Measurements from ENCODE around the gene SLC25A44.

The SLC25A44 gene, protein sequence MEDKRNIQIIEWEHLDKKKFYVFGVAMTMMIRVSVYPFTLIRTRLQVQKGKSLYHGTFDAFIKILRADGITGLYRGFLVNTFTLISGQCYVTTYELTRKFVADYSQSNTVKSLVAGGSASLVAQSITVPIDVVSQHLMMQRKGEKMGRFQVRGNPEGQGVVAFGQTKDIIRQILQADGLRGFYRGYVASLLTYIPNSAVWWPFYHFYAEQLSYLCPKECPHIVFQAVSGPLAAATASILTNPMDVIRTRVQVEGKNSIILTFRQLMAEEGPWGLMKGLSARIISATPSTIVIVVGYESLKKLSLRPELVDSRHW

DNA sequence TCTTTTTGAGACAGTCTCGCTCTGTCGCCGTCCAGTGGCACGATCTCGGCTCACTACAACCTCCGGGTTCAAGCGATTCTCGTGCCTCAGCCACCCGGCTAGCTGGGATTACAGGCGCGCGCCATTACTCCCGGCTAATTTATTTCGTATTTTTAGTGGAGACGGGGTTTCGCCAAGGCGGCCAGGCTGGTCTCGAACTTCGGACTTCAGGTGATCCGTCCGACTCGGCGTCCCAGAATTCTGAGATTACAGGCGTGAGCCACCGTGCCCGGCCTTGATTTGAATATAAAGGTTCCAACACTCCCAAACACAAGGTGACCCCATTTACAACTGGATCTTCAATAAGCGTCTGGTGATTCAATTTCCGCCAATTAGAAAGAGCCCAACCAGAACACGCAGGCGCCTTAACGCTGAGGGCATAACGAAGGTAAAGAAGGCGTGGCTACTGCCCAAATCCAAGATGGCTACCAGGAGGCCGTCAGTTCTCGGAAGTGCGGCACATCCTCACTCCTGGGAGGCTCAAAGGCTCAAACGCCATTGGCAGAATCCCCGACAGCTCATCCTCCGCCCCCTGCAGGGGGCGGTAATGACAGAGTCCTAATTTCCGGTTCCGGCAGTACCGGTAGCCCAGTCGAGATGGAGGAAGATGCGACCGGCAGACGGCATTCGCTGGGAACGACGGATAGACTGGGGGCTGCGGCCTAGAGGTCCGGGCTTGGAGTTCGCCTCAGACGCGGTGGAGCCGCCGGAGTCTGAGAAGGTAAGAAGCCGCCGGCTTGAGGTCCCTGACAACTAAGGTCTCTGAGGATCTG lies at the start of gene SLC25A44:
Gene SLC25A44 (plus strand): TSS at position 617 of the 812 bp plus-strand sequence. CDS start 5,744 bp downstream, outside the sequence.
- peak; percentile 98 for DNase-seq

DNA sequence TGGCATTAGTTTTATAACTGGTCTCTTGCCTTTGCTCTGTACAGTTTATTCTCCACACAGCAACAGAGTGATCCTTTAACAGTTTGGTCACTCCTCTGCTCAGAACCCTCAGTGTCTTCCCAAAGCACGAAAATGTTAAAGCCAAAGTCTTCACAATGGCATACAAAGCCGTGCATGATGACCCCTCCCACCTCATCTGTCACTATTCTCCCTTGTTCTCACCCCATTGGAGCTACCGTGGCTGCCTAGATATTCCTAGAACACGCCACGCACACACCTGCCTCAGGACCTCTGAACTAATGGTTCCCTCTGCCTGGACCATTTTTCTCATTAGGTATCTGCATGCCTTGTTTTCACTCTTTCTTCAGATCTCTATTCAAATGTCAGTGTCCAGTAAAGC lies 49.2 kb upstream of the SLC25A44 start:
- no peak for DNase-seq

DNA sequence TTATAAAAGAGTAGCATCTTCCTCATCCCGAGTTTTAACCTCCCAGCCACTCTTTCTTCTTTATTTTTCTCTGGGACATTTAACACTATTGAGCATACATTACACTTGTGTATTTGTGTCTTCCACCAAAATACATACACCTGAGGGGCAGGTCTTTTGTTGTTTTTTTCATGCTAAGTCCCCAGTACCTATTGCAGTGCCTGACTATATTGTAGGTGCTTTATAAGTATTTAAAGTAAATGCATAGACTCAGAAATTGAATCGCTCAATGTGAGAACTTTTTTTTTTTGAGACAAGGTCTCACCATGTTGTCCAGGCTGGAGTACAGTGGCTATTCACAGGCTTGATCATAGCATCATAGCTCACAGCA lies 48.3 kb upstream of the SLC25A44 start:
- no peak for DNase-seq

GRCh38 chr1:156146020-156146768 lies 47.7 kb upstream of the SLC25A44 start:
- peak; percentile 57 for DNase-seq

GRCh38 chr1:156146769-156147405 lies 47.0 kb upstream of the SLC25A44 start:
- DNase-seq = peak; percentile 32

DNA sequence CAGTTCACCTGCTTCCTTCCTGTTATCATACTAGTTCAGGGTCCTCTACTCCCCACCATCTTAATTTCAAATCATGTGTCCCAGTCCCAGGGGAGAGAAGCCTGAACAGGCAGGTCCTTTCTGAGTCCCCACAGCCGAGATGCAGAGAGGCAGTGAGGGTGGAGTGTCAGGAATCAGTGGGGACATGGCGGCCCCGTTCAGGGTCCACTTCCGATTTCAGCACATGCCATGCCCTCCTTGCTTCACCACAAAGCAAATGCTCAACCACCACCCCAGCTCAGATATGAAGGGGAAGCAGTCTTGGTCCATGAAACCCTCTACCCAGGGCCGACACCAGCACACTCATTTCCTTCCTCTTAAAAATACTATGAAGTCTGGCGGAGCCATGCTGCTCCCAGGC lies 45.7 kb upstream of the SLC25A44 start:
- no peak for DNase-seq

- no peak for DNase-seq
Observed at GRCh38 chr1:156149374-156150332, 44.3 kb upstream of the SLC25A44 start.

DNA sequence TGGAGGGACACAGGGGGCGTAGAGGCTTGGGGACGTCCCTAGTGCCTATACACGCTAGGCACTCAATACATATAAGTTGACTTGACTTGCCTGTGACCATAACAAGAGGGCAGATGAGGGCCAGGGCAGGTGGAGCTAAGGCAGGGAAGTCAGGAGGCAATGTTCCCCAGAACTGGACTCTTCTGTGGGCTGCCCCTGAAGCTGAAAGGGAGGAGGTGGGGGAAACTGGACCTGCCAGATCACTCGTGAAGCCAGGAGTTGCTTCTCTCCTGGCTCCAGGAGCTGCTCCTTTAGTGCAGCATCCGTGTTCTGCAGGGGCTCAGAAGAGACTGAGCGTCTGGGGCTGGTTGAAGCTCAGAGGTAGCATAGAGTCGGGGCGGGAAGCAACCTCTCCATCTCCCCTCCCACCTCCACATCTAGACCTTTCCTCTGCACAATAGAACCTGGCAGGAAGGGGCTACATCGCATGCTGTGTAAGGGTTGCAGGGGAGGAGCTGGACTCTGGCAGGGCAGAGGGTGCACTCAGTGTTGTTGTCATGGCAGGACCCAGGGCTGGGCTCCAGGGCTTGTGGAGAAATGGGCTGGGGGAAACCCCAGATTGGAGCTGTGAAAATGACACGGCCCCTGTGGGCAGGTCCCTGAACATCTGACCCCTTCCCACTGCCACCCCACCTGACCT lies 43.4 kb upstream of the SLC25A44 start:
- DNase-seq = peak; percentile 43

- no peak for DNase-seq
Observed at GRCh38 chr1:156151093-156151688, 42.7 kb upstream of the SLC25A44 start.

DNA sequence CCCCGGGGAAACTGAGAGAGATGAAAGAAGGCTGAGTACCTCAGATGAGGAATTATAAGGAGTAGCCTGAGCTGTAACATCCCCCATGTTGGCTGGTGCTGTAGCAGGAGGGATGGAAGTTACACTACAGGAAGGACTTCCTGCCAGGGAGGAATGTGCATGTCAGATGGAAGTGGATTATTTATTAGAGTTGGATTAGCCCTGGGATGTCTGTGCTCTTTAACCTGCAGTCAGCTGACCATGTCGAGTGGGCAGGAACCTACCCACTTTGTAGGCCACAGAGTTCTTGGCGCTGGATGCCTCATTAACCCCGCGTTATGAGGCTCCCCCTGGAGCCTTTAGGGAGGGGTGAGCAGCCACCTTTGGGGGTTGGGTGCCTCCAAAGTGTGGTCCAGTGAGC lies 41.3 kb upstream of the SLC25A44 start:
- no peak for DNase-seq

- DNase-seq = no peak
Observed at GRCh38 chr1:156153362-156153761, 40.5 kb upstream of the SLC25A44 start, which contains the start of gene SEMA4A. Gene SEMA4A, plus strand, starts transcription at chr1:156153585. Its CDS starts 994 bp downstream, at chr1:156154579.

DNA sequence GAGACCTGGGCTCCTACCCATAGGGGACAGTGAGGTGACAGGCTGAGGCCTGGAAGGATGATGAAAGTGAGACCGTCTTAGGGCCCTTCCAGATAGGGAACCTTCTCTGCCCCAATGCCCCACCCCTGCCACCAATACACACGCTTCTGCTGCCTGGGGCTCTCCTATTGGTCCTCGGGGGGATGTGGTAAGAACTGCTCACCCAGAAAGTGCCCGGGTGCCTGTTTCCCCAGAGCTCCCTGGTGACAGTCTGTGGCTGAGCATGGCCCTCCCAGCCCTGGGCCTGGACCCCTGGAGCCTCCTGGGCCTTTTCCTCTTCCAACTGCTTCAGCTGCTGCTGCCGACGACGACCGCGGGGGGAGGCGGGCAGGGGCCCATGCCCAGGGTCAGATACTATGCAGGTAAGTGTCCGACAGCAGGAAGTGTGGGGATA lies 39.6 kb upstream of the SLC25A44 start:
- DNase-seq = peak; percentile 77

GRCh38 chr1:156155756-156156510 lies 38.0 kb upstream of the SLC25A44 start:
- no peak for DNase-seq

DNA sequence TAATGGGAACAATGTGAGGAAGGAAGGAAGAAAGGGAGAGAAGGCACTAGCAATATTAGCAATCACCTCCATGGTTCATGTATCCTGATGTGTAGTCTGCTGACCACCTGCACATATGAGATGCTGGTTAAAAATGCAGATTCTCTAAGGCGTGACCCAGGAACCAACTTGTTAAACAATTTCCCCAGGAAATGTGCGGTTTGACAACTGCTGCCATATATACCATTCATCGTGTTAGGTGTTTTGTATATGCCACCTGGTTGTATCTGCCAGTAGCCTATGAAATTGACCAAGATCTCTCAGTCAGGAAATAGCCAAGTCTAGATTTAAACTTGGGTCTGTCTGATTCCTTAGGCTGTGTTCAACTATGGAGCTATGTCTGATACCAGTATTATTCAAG lies 36.4 kb upstream of the SLC25A44 start:
- DNase-seq = no peak

DNA sequence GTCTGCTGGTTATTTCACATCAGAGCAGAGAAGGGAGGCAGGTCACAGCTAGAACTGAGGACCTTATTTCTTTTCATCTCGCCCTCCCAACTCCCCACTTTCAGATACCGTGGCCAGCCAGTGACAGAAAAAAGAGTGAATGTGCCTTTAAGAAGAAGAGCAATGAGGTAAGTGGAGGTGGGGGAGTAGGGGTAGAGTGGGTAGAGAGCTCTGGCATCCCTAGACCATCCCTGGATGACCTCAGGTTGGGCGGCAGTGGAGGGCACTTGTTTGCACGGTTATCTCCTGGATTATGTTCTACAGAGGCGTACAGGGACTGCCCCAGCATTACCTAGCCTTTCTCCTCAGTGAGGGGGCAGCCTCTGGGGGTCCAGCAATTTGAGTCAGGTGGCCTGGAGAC lies 35.9 kb upstream of the SLC25A44 start:
- DNase-seq = no peak

- no peak for DNase-seq
Observed at GRCh38 chr1:156160000-156160742, 33.7 kb upstream of the SLC25A44 start.

DNA sequence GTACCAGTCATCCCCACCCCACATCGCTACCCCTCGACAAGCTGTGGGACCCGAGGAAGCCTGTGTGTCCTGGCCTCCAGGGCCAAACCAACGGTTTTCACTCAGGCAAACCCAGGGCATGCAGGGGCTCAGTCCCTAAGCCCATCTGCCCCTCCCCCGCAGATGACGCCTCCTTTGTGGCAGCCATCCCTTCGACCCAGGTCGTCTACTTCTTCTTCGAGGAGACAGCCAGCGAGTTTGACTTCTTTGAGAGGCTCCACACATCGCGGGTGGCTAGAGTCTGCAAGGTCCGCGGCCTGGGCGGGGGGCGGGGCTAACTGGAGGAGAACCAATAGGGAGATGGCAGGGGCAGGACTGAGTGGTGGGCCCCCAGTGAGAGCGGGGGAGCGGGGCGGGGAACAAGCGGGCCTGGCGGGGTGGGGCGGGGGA lies 33.1 kb upstream of the SLC25A44 start:
- DNase-seq = peak; percentile 91

GRCh38 chr1:156162430-156163037 lies 31.4 kb upstream of the SLC25A44 start:
- no peak for DNase-seq

DNA sequence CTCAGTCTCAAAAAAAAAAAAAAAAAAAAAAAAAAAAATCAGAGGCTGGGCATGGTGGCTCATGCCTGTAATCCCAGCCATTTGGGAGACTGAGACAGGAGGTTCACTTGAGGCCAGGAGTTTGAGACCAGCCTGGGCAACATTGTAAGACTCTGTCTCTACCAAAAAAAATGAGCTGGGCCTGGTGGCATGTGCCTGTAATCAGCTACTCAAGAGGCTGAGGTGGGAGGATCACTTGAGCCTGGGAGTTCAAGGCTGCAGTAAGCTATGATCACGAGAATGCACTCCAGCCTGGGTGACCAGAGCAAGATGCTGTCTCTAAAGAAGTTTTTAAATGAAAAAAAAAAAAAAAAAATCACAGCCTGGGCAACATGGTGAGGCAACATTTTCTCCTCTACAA lies 30.2 kb upstream of the SLC25A44 start:
- no peak for DNase-seq

All from stimulated activated CD4-positive, alpha-beta T cell treated with anti-CD3 and anti-CD28 coated beads, Interleukin-15, amount 100 ng/mL, for 24 hours (primary cell).